Measurements from ENCODE around the gene ALDH4A1. TPM values are rescaled to one million over a fixed set of nuclear protein-coding genes. Genes with fewer than 3 reads are reported as not detected.
"Not testable (repeated sequence)": the region's sequence is repeated elsewhere in the genome, so short reads cannot be mapped to it uniquely, and the experiment has no call there.

The ALDH4A1 gene
- total RNA-seq, 1 donor from 2014 or later = 359 TPM

GRCh38 chr1:18861590-18861989 lies 40.8 kb downstream of the ALDH4A1 start:
- ATAC-seq = no peak

GRCh38 chr1:18861082-18861481 lies 41.3 kb downstream of the ALDH4A1 start:
- no peak for DNase-seq (ENCODE audit: low spot score)
- no peak for ATAC-seq

More at GRCh38 chr1:18861590-18861989, 40.8 kb downstream of the ALDH4A1 start:
- no peak for DNase-seq (ENCODE audit: low spot score)

GRCh38 chr1:18859560-18859959 lies 42.8 kb downstream of the ALDH4A1 start, which contains the start of gene TAS1R2:
Gene TAS1R2, minus strand, starts transcription at chr1:18859660. Its CDS starts 0 bp downstream, at chr1:18859660.
- ATAC-seq = no peak
- no peak for DNase-seq (ENCODE audit: low spot score)

- ATAC-seq = no peak
- no peak for DNase-seq (ENCODE audit: low spot score)
Measured at GRCh38 chr1:18858070-18858688, 44.2 kb downstream of the ALDH4A1 start.

- ATAC-seq = no peak
- no peak for DNase-seq (ENCODE audit: low spot score)
Measured at GRCh38 chr1:18856435-18856834, 45.9 kb downstream of the ALDH4A1 start.

- DNase-seq (ENCODE audit: low spot score) (no peak), ATAC-seq (no peak)
Measured at GRCh38 chr1:18855573-18855972, 46.8 kb downstream of the ALDH4A1 start.

- ATAC-seq = no peak
- no peak for DNase-seq (ENCODE audit: low spot score)
Measured at GRCh38 chr1:18854331-18855025, 47.9 kb downstream of the ALDH4A1 start.

GRCh38 chr1:18852501-18852900 lies 49.9 kb downstream of the ALDH4A1 start:
- no peak for DNase-seq (ENCODE audit: low spot score)
- no peak for ATAC-seq

GRCh38 chr1:18849261-18849711 lies 53.1 kb downstream of the ALDH4A1 start:
- DNase-seq (ENCODE audit: low spot score) (no peak), ATAC-seq (no peak)

- DNase-seq (ENCODE audit: low spot score) = not testable (repeated sequence)
Measured at GRCh38 chr1:18847723-18848122, 54.6 kb downstream of the ALDH4A1 start.

GRCh38 chr1:18840145-18840544 lies 62.2 kb downstream of the ALDH4A1 start:
- DNase-seq (ENCODE audit: low spot score) (no peak), ATAC-seq (no peak)

More at GRCh38 chr1:18847723-18848122, 54.6 kb downstream of the ALDH4A1 start:
- ATAC-seq = not testable (repeated sequence)

GRCh38 chr1:18836654-18837053 lies 65.7 kb downstream of the ALDH4A1 start:
- ATAC-seq (no peak), DNase-seq (ENCODE audit: low spot score) (no peak)

- not testable (repeated sequence) for ATAC-seq; DNase-seq (ENCODE audit: low spot score)
Measured at GRCh38 chr1:18832319-18832718, 70.0 kb downstream of the ALDH4A1 start.

- DNase-seq (ENCODE audit: low spot score) = no peak
- no peak for ATAC-seq
Measured at GRCh38 chr1:18831656-18832055, 70.7 kb downstream of the ALDH4A1 start.

GRCh38 chr1:18830596-18830995 lies 71.8 kb downstream of the ALDH4A1 start:
- ATAC-seq = no peak
- DNase-seq (ENCODE audit: low spot score) = no peak

- DNase-seq (ENCODE audit: low spot score) = no peak
- ATAC-seq = no peak
Measured at GRCh38 chr1:18829671-18830070, 72.7 kb downstream of the ALDH4A1 start.

- ATAC-seq (no peak), DNase-seq (ENCODE audit: low spot score) (no peak)
Measured at GRCh38 chr1:18828224-18828623, 74.1 kb downstream of the ALDH4A1 start.

GRCh38 chr1:18823438-18823837 lies 78.9 kb downstream of the ALDH4A1 start:
- DNase-seq (ENCODE audit: low spot score) = no peak
- ATAC-seq = no peak

All from left lobe of liver (tissue), 2 donors.